Activated T-helper 1 cell treated with anti-CD3 and anti-CD28 coated beads, Interleukin-12 subunit alpha, Interleukin-12 subunit beta, Interleukin-2, Interleukin-4 antibody, amounts not matched to agents 30 ng/mL and 10 ng/mL and 1 ng/mL, durations not matched to agents 14 hours and 24 hours and 36 hours (primary cell): Measurements from ENCODE around the gene RAB11FIP4. TPM values are rescaled to one million over a fixed set of nuclear protein-coding genes. Genes with fewer than 3 reads are reported as not detected.

Experiments
- DNase-seq: peaks from one replicate; pipeline ENCODE4 v3.0.0; 2021; ENCODE audit warnings: low spot score
- H3K27ac Mint-ChIP-seq: one replicate; pipeline ENCODE4 v1.8.0; 2021; ENCODE audit warnings: mild to moderate bottlenecking, mixed read lengths
- H3K27me3 Mint-ChIP-seq: one replicate; pipeline ENCODE4 v1.8.0; 2022; ENCODE audit warnings: mild to moderate bottlenecking, moderate library complexity, mixed read lengths; ENCODE audit not compliant: insufficient read depth
- H3K36me3 Mint-ChIP-seq: one replicate; pipeline ENCODE4 v1.8.0; 2021; ENCODE audit warnings: low read depth, mixed read lengths
- H3K4me1 Mint-ChIP-seq: one replicate; pipeline ENCODE4 v1.8.0; 2021; ENCODE audit warnings: low read depth, mixed read lengths
- H3K4me3 Mint-ChIP-seq: one replicate; pipeline ENCODE4 v1.8.0; 2021; ENCODE audit warnings: mild to moderate bottlenecking, moderate library complexity, mixed read lengths
- H3K9me3 Mint-ChIP-seq: one replicate; pipeline ENCODE4 v1.8.0; 2021; ENCODE audit warnings: mixed read lengths
- intact Hi-C: fragments of 100-400 bp; cut with micrococcal nuclease; formaldehyde crosslinking; loops from one replicate; pipeline ENCODE4 v1.15.1; 2024
- total RNA-seq: library from RNA; stranded (reverse); gene quantifications from 2 replicates; pipeline ENCODE4 v1.2.3, GENCODE V29; 2022

RAB11FIP4 gene
- total RNA-seq, 1 donor from 2014 or later, result 28.7 TPM

DNA sequence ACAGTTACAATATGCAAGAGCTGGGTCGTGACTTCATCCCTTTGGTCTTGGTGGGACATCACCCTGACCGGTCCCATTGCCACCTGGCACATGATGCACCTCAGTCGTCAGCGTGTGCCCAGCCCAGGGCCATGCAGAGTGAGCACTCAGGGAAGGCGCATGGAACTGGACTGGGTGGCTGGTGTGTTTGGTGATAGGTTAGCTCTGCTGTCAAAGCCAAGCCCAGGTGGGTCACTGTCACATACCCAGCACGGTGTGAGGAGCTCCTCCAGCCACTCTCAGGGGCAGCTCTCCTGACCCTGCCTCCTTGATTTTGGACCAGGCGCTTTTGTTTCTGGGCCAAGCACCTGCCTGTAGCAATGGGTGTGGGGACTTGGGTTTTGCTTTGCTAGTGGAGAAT, 180.9 kb downstream of the RAB11FIP4 start:
- H3K27ac Mint-ChIP-seq, result no peak overlapping the region
- no peaks in the 10 kb centered on the region for H3K4me1 Mint-ChIP-seq
- DNase-seq, result no peak
- H3K36me3 Mint-ChIP-seq, result no peaks in the 10 kb centered on the region
- intact Hi-C loops, result no loop called here
- no peaks in the 10 kb centered on the region for H3K9me3 Mint-ChIP-seq
- H3K4me3 Mint-ChIP-seq, result no peak overlapping the region
- H3K27me3 Mint-ChIP-seq, result no peaks in the 10 kb centered on the region

DNA sequence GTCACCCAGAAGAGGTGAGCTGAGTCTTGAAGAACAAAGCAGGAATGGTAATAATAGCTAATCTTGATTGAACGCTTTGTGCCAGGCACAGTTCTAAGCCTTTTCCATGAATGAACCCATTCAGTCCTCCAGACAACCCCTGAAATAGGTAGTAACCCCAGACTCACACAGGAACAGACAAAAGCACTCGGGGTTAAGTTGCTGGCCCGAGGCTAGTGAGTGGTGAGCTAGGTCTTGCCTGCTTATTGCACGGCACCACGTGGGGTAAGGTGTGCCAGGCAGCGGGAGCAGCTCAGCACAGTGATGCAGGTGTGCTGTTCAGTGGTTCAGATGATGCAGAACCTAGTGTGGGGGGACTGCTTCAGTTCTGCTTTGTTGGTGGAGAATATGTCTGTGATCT, 181.6 kb downstream of the RAB11FIP4 start:
- H3K4me3 Mint-ChIP-seq, result no peak overlapping the region
- H3K27ac Mint-ChIP-seq, result no peak overlapping the region
- H3K27me3 Mint-ChIP-seq, result peaks cover 5% of the 10 kb centered on the region
- no peak for DNase-seq
- no peaks in the 10 kb centered on the region for H3K36me3 Mint-ChIP-seq
- H3K4me1 Mint-ChIP-seq, result no peaks in the 10 kb centered on the region
- H3K9me3 Mint-ChIP-seq, result no peaks in the 10 kb centered on the region
- intact Hi-C loops, result no loop called here

DNA sequence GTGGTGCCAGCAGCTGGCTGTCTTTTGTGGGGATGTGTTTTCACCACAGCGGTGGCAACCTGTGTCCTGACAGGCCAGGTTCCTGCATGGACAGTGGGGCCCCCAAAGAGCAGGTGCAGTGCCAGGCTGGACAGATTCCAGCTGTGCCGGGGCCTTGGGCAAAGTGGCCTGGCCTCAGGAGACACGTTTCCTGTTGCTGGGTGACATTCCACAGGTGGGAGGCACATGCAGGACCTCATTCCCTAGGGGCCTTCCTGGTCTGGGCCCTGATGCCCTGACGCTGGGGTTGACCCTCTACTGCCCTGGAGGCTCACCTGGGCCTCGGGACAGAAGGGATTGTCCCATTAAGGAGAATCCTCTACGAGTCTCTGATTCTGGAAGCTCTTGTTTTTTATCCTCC, 182.4 kb downstream of the RAB11FIP4 start:
- Mint-ChIP-seq H3K27ac (no peak overlapping the region), H3K4me3 (no peak overlapping the region), H3K4me1 (no peaks in the 10 kb centered on the region), H3K27me3 (peaks cover 5% of the 10 kb centered on the region), H3K36me3 (no peaks in the 10 kb centered on the region), H3K9me3 (no peaks in the 10 kb centered on the region)
- intact Hi-C loops, result no loop called here
- no peak for DNase-seq

DNA sequence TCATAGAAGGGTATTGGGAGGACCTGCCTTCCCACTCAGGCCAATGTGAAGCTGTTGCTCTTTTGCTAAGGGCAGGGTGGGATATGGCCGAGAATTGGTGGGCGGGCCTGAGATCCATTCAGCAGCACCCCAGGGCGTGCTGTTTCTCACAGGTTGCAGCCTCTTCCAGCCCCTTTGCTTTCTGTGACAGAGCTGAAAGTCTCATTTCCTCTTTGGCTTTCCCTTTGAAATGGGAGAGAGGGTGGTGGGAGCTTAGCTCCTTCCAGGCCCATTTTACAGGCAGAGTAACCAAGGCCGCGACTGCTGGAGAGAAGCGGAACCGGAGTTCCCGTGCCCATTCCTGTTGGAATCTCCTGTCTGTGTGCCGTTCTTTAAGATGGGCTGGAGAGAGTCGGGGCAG, 183.0 kb downstream of the RAB11FIP4 start:
- intact Hi-C loops, result no loop called here
- H3K36me3 Mint-ChIP-seq, result no peaks in the 10 kb centered on the region
- no peaks in the 10 kb centered on the region for H3K9me3 Mint-ChIP-seq
- H3K4me3 Mint-ChIP-seq, result no peak overlapping the region
- H3K27ac Mint-ChIP-seq, result no peak overlapping the region
- peaks cover 5% of the 10 kb centered on the region for H3K27me3 Mint-ChIP-seq
- no peak for DNase-seq
- H3K4me1 Mint-ChIP-seq, result no peaks in the 10 kb centered on the region

DNA sequence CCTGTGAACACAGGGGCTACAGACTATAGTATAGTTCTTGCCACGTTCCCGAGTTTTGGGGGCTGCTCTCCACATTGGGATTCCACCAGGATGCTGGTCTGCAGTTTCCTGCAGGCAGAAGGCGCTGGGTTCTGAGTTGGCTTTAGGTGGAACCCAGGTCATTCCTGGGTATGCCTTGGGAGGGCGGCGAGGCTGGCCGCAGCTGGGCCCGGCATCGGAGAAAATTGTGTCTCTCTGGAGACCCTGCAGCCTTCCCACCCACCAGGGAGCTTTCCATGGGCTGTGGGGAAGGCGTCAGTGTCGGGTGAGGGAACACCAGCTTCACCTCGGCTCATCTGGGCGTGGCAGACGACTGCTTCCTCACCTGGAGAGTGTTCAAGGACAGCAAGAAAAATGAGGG, 183.6 kb downstream of the RAB11FIP4 start:
- no peak overlapping the region for H3K4me3 Mint-ChIP-seq
- no peaks in the 10 kb centered on the region for H3K9me3 Mint-ChIP-seq
- no peaks in the 10 kb centered on the region for H3K36me3 Mint-ChIP-seq
- intact Hi-C loops, result no loop called here
- no peak overlapping the region for H3K27ac Mint-ChIP-seq
- peaks cover 5% of the 10 kb centered on the region for H3K27me3 Mint-ChIP-seq
- H3K4me1 Mint-ChIP-seq, result no peaks in the 10 kb centered on the region
- DNase-seq, result no peak

DNA sequence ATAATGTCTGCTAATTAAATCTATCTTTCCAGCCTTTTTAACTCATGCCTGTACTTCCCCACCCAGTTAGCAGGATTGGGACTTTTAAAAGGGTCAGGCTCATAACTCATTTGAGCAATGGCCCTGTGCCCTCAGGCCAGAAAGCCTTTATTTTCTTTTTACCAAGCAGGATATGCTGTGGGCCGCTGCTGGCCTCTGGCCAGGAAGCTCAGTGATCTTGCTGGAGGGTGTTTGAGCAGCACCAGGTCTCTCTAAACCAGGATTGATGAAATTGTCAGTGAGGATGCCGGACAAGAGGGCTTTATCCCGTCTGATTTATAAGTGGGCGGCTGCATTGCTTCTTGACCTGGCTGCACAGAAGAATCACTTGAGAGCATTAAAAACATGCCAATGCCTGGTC, 187.8 kb downstream of the RAB11FIP4 start:
- H3K4me1 Mint-ChIP-seq, result no peaks in the 10 kb centered on the region
- H3K9me3 Mint-ChIP-seq, result no peaks in the 10 kb centered on the region
- H3K27me3 Mint-ChIP-seq, result peaks cover 7% of the 10 kb centered on the region
- intact Hi-C loops, result no loop called here
- no peaks in the 10 kb centered on the region for H3K36me3 Mint-ChIP-seq
- H3K27ac Mint-ChIP-seq, result no peak overlapping the region
- no peak overlapping the region for H3K4me3 Mint-ChIP-seq
- DNase-seq, result no peak

DNA sequence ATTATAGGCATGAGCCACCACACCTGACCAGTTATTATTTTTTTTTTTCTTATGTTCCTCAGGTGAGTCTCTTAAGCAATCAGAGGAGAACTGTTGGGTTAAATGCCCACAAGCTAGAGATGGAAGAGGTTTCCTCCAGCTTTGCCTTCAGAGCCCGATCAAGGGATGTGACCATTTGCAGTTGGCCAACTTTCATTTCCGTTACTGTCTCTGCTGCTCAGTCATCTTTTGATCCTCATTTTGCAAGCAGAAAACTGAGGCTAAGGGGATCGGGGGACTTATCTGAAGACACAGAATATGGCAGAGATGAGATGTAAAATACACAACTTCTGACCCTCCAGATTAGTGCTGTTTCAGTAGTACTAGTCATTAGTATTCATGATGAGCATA, 188.8 kb downstream of the RAB11FIP4 start:
- Mint-ChIP-seq H3K4me3 (no peak overlapping the region), H3K9me3 (no peaks in the 10 kb centered on the region), H3K27ac (no peak overlapping the region), H3K4me1 (no peaks in the 10 kb centered on the region), H3K36me3 (no peaks in the 10 kb centered on the region), H3K27me3 (peaks cover 8% of the 10 kb centered on the region)
- intact Hi-C loops, result no loop called here
- no peak for DNase-seq

DNA sequence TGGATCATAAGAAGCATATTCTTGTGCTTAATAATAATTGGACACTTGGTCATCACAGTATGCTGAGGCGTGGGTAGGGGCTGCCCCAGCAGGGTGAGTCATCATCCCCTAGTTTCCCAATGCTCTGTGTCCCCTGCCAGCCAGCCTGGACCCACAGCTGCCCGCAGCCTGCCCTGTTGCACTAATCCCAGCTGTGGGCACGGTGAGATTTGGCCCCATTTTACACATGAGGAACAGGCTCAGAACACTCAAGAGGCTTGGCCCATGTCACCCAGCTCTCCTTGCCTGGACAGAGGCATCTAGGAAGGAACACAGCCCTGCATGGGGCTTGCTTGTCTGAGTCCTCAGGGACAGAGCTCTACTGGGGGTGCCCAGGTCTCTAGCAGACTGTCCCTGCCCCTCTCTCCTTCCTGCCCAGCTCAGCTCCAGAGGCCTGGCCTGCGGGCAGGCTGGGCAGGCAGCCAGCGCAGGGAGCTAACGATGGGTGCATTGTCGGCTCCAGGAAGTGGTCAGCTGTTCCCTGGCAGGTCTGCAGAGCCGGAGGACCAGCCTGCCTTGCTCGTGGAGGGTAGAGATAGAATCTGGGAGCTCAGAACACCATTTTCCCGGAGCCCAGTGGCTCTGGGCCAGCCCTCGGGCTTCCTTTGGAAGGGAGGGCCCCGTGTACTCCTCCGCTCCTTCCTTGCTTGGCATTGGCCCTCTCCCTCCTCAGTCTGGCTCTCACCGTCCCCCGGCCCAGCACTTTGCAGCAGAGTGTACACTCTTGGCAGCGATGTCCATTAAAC, 189.4 kb downstream of the RAB11FIP4 start:
- peaks cover 8% of the 10 kb centered on the region for H3K27me3 Mint-ChIP-seq
- intact Hi-C loops, result no loop called here
- no peak overlapping the region for H3K27ac Mint-ChIP-seq
- H3K4me3 Mint-ChIP-seq, result no peak overlapping the region
- no peak for DNase-seq
- H3K9me3 Mint-ChIP-seq, result no peaks in the 10 kb centered on the region
- no peaks in the 10 kb centered on the region for H3K4me1 Mint-ChIP-seq
- H3K36me3 Mint-ChIP-seq, result no peaks in the 10 kb centered on the region

DNA sequence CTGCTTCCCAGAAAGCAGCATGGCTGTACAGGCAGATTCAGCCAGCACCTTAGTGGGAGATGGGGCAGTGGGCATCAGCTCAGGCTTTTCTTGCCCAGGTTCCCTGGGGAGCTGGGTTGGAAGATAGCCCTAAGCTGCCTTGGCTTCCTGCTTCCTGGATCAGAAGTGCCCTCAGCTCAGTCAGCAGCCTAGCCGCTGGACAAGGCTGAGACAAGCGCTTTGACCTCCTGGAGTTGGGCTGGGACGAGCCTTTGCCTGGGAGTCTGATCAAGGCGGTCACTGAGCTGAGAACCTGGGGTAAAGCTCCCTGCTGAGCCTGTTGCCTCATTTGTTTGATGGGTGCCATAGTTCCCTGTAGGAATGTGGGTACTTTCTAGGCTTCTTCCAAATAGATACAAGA, 190.0 kb downstream of the RAB11FIP4 start:
- H3K9me3 Mint-ChIP-seq, result no peaks in the 10 kb centered on the region
- H3K27me3 Mint-ChIP-seq, result peaks cover 8% of the 10 kb centered on the region
- no peak overlapping the region for H3K27ac Mint-ChIP-seq
- no peaks in the 10 kb centered on the region for H3K4me1 Mint-ChIP-seq
- H3K4me3 Mint-ChIP-seq, result no peak overlapping the region
- H3K36me3 Mint-ChIP-seq, result no peaks in the 10 kb centered on the region
- DNase-seq, result no peak
- intact Hi-C loops, result no loop called here

DNA sequence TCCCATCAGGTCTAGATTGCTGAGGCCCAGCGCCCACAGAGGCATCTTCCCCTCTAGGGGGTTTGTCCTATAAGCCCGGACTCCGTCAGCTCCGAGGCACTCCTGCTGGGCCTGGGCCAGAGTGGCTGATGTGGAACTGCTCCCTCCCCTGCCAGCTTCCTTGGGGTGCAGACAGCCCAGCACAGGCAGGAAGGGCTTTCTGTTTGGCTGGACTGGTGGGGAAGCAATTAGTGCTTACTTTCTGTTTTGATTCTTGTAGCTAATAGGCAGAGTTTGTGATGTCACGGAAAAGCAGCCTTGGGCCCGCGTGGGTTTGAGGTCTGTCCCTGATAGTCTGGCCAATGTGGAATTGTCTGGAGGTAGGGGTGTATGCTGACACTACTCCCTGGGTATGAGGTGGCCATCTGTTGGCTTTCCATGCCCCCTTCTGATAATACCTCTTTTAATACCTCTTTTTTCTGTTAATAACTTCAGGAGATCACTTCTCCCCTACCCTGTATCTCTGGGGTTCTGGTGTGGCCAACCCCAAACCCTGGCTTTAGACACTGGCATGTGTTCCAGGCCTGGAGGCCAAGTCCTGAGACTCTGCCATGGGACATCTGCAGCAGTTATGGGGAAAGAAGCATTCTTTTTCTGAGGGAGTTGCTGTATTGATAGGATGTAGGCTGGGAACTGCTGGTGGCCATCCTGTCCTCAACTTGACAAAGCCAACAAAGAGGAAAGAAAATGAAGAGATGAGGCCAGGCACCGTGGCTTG, 190.9 kb downstream of the RAB11FIP4 start:
- no peaks in the 10 kb centered on the region for H3K4me1 Mint-ChIP-seq
- no peaks in the 10 kb centered on the region for H3K9me3 Mint-ChIP-seq
- intact Hi-C loops, result no loop called here
- H3K27ac Mint-ChIP-seq, result no peak overlapping the region
- no peak overlapping the region for H3K4me3 Mint-ChIP-seq
- H3K27me3 Mint-ChIP-seq, result peaks cover 8% of the 10 kb centered on the region
- no peak for DNase-seq
- no peaks in the 10 kb centered on the region for H3K36me3 Mint-ChIP-seq

DNA sequence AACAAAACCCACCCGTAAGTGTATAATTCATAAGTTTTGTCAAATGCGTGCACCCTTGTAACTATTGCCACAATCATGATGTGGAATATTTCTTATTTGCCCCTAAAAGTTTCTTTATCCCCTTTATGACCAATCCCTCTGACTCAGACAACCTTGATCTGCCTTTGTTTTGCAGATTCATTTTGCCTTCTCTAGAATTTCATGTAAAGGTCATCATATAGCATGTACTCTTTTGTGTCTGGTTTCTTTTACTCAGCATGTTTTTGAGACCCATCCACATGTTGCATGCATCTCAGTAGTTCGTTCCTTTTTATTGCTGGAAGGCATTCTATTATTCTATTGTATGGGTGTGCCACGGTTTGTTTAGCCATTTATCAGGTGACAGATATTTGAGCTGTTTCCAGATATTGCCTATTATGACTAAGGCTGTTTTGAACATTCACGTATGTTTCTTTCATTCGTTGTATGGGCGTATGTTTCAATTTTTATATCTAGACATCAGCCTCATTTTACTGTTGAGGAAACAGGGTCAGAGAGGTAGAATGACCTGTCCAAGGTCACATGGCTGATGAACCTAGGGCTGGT, 192.4 kb downstream of the RAB11FIP4 start:
- Mint-ChIP-seq H3K27me3 (peaks cover 4% of the 10 kb centered on the region), H3K4me1 (no peaks in the 10 kb centered on the region), H3K4me3 (no peak overlapping the region), H3K9me3 (no peaks in the 10 kb centered on the region), H3K27ac (no peak overlapping the region), H3K36me3 (no peaks in the 10 kb centered on the region)
- no peak for DNase-seq
- intact Hi-C loops, result no loop called here

DNA sequence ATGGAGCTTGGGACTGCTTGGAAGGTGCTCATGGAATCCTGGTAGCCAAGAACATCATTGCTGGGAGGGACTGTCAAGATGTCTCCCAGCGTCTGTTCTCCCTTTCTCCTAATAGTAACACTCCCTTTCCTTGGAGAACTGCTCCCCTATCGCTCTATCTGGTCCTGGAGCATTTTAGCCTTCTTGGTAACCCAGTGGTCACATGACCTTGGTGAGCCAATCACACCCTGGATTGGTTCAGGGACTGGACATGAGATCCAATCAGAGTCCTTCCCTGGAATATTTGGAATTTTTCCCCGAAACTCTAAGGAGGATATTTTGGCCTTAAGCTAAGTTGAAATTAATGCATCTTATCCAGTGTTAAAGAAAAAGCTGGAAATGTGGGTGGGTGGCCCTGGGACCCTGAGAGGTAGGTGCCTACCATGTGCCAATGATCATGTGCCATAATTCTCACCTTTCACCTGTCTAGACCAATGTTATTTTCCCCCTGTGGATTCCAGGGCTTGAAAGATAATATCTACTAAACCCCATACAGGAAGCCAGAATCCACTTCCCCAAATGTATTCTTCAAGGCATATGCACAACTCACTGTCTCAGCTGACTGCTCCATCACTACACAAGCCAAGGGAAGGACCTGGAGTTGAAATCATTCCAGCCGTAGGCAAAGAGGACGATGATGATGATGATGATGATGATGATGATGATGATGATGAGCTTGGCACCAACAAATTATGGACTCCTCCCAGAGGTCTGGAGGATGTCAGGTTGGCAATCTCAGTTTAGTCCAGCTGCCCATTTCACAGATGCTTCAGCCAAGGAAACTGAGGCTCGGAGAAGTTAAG, 193.2 kb downstream of the RAB11FIP4 start:
- no peak for DNase-seq
- no peak overlapping the region for H3K27ac Mint-ChIP-seq
- no peaks in the 10 kb centered on the region for H3K4me1 Mint-ChIP-seq
- H3K36me3 Mint-ChIP-seq, result no peaks in the 10 kb centered on the region
- intact Hi-C loops, result no loop called here
- H3K27me3 Mint-ChIP-seq, result peaks cover 4% of the 10 kb centered on the region
- H3K4me3 Mint-ChIP-seq, result no peak overlapping the region
- no peaks in the 10 kb centered on the region for H3K9me3 Mint-ChIP-seq

DNA sequence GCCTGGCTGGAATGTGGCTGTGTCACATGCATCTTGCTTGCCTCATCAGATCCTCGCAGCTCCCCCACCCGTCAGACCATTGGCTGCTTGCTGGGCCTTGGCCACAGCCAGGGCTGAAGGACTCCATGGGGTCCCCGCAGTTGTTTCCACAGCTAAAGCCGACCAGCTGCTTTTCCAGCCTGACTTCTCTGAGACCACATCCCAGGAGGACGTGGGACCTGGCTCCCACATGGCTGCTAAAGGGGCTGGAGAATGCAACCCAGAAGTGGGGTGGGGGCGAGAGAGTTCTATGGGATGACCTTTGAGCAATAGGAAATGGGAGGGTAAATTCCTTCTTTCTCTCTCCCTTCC, 193.8 kb downstream of the RAB11FIP4 start:
- H3K4me3 Mint-ChIP-seq, result no peak overlapping the region
- no peaks in the 10 kb centered on the region for H3K9me3 Mint-ChIP-seq
- intact Hi-C loops, result no loop called here
- peaks cover 4% of the 10 kb centered on the region for H3K27me3 Mint-ChIP-seq
- no peak for DNase-seq
- no peaks in the 10 kb centered on the region for H3K36me3 Mint-ChIP-seq
- no peak overlapping the region for H3K27ac Mint-ChIP-seq
- no peaks in the 10 kb centered on the region for H3K4me1 Mint-ChIP-seq
